ENCODE measurements around the gene PTGES3.
"Not testable (repeated sequence)": the region's sequence is repeated elsewhere in the genome, so short reads cannot be mapped to it uniquely, and the experiment has no call there.

DNA sequence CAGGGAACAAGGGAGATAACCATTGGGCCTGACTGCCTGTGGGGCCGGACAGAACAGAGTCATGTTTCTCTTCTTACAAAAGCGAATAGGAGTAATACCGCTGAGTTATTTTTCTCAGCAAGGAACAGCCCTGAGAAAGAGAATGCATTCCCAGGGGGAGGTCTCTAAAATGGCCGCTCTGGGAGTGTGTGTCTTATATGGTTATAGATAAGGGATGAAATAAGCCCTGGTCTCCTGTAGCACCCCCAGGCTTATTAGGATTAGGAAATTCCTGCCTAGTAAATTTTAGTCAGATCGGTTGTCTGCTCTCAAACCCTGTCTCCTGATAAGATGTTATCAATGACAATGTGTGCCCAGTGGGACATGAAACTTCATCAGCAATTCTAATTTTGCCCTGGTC is 34.3 kb downstream of the PTGES3 start:
- not testable (repeated sequence) for TF ChIP-seq POLR2A (IDR thresholded peaks at IDR 0.05)
- TF ChIP-seq, protein P1, sequence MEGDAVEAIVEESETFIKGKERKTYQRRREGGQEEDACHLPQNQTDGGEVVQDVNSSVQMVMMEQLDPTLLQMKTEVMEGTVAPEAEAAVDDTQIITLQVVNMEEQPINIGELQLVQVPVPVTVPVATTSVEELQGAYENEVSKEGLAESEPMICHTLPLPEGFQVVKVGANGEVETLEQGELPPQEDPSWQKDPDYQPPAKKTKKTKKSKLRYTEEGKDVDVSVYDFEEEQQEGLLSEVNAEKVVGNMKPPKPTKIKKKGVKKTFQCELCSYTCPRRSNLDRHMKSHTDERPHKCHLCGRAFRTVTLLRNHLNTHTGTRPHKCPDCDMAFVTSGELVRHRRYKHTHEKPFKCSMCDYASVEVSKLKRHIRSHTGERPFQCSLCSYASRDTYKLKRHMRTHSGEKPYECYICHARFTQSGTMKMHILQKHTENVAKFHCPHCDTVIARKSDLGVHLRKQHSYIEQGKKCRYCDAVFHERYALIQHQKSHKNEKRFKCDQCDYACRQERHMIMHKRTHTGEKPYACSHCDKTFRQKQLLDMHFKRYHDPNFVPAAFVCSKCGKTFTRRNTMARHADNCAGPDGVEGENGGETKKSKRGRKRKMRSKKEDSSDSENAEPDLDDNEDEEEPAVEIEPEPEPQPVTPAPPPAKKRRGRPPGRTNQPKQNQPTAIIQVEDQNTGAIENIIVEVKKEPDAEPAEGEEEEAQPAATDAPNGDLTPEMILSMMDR (IDR thresholded peaks at IDR 0.05) = not testable (repeated sequence)
